ENCODE data around the gene PDLIM4.

The PDLIM4 gene

DNA sequence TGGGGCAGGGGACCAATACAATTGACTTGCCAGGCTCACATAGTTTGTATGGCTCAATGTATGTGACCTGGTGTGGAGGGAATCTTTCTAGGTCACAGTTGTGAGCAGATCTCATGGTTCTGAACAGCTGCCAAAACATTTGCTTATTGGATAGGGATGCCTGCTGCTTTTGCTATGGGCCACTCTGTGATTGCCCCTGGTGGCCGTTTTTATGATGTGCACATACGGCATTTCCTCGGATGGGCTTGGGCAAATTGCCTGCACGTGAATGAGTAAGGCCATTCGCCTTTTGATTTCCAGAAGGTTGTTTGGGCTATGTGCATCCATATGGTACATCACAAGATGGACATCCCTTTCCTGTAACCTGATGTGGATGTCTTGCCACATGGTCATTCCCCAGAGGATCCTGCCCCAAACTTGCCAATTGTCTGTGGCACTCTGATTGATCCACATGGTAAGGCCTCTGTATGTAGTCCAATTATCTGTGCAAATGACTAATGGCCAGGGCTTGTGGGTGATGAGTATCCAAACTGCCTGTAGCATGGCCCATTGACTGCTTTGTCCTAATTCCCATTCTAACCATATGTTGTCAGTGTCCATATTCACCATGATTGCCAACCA is 26.0 kb downstream of the PDLIM4 start:
- no peak for DNase-seq (ENCODE audit: low spot score)

GRCh38 chr5:132289097-132289496 is 31.6 kb downstream of the PDLIM4 start:
- DNase-seq (ENCODE audit: low spot score): no peak

DNA sequence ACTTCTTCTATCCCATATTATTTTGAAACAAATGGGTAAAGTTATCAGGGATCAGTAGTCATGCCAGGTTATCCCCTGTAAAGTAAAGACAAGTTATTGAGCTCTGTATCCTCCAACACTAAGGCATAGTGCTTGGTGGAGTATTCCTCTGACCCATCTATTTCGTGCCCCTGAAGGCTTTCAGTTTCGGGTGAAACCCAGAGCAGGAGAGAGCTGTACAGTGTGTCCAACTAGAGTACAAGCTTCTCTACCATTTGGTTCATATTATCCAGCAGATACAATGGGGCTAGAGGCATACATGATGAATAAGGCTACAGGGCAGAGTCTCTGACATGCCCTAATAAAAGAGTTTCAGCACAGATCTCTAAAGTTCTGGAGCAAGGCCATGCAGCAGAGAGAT is 33.5 kb downstream of the PDLIM4 start:
- DNase-seq (ENCODE audit: low spot score): no peak

GRCh38 chr5:132293066-132293991 is 35.8 kb downstream of the PDLIM4 start:
- peak; percentile 60 for DNase-seq (ENCODE audit: low spot score)

DNA sequence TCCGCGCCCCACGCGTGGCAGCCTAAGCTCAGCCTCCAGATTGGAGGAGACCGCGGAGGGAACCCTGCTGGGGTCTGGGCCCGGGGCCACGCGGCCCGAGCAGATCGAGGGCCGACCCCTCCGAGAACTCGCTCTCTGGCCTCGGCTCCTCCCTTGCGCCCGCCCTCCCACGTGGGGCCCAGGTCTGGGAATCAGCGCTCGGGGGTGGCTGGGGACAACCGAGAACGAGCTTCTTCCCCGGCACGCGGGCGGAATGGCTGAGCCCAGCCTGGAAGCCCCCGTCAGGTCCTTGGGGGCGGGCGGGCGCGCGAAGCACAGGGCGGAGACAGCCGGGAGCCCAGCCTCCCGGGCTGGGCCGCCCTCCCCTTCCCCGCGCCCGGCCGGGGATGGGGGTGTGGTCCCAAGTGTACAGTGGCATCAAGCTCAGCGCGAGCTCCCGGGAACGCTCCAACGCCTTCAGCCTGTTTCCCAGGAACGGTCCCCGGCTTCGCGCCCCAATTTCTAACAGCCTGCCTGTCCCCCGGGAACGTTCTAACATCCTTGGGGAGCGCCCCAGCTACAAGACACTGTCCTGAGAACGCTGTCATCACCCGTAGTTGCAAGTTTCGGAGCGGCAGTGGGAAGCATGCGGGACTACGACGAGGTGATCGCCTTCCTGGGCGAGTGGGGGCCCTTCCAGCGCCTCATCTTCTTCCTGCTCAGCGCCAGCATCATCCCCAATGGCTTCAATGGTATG is 36.7 kb downstream of the PDLIM4 start, which contains the start of gene SLC22A4:
SLC22A4 (plus strand) TSS at position 403 of the 736 bp plus-strand sequence; CDS start at position 626, 223 bp downstream.
- peak; percentile 70 for DNase-seq (ENCODE audit: low spot score)

GRCh38 chr5:132294728-132295504 is 37.4 kb downstream of the PDLIM4 start:
- no peak for DNase-seq (ENCODE audit: low spot score)

- DNase-seq (ENCODE audit: low spot score): no peak
These were observed 38.3 kb downstream of the PDLIM4 start for GRCh38 chr5:132295505-132296411.

DNA sequence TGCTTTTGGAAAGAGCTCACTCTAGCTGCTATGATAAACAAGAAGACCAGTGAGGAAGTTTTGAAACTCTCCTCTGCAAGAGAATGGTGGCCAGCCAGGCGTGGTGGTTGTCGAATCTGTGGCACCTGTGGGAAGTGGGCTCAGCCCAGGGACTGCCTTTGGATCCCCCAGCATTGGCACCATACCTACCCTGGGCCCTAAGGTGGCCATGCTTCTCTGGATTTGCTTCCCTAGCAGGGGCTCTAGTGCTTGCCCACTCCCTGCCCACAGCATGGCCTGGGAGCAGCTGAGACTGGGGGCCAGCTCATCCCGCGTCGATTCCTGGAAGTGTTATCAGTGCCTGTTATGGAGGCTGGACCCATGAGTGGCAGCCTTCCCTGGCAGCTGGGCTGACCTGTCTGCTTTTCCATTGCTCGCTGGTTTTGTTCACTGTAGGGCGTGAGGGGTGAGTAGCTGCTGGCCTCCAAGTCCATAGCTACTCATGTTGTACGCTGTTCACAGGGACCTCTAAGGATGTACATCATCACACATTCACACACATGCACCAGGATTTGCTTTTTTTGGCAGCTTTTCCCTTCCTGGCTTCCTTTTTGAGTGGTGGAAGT is 39.0 kb downstream of the PDLIM4 start:
- no peak for DNase-seq (ENCODE audit: low spot score)

DNA sequence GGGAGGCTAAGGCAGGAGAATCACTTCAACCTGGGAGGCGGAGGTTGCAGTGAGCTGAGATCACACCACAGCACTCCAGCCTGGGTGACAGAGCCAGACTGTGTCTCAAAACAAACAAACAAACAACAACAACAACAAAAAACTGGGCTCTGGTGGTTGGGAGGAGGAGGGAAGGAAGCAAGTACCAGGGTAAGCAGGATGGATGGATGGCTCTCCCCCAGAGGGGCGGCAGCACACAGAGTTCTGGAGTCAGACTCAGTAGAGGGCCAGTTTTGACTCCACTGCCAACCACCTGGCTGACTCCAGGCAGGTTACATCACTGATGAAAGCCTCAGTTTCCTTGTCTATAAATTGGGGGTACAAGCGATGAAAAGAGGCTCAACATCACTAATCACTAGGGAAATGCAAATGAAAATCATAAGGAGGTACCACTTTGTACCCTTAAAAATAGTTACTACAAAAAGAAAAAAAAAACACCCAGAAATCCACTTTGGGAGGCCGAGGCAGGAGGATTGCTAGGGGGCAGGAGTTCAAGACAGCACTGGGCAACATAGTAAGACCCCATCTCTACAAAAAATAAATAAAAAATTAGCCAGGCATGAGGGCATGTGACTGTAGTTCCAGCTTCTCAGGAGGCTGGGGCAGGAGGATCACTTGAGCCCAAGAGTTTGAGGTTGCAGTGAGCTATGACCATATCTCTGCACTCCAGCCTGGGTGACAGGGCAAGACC is 39.9 kb downstream of the PDLIM4 start:
- no peak for DNase-seq (ENCODE audit: low spot score)

DNA sequence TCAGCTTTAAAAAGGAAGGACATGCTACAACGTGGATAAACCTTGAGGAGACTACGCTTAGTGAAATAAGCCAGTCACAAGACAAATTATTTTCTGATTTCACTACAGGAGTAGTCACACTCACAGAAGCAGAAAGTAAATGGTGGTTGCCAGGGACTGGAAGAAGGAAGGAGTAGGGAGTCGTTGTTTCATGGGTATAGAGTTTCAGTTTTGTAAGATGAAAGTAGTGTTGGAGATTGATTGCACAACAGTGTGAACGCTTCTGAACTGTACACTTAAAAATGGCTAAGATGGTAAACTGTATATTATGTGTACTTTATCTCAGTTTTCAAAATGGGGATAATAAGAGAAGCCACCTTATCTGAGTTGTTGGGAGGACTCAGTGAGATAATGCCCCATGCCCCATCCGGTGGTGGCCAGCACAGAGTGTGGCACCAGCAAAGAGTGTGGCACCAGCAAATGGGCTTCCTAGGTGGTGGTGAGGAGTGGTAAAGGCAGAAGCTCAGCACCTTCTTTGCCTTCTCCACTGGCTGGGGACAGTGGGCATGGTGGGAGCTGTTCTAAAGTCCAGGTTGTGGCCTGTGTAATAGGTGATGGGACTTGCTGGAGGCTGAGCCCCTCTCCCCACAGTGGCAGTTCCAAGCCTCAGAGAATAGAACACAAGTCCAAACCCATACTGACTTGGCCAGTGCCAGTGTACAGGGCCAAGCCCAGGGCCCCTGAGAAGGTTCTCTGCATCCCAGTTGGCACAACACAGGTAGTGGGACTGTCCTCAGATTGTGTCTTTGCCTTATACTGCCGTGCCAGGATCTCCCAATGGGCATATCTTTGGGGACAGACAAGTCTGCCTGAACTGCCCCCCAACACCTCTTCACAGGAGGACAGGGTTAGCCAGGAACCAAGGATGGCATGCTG is 41.1 kb downstream of the PDLIM4 start:
- no peak for DNase-seq (ENCODE audit: low spot score)

GRCh38 chr5:132299917-132300316 is 42.4 kb downstream of the PDLIM4 start:
- DNase-seq (ENCODE audit: low spot score): no peak

GRCh38 chr5:132300577-132301343 is 43.3 kb downstream of the PDLIM4 start:
- DNase-seq (ENCODE audit: low spot score): no peak

- DNase-seq (ENCODE audit: low spot score): no peak
These were observed 44.1 kb downstream of the PDLIM4 start for GRCh38 chr5:132301344-132302271.

DNA sequence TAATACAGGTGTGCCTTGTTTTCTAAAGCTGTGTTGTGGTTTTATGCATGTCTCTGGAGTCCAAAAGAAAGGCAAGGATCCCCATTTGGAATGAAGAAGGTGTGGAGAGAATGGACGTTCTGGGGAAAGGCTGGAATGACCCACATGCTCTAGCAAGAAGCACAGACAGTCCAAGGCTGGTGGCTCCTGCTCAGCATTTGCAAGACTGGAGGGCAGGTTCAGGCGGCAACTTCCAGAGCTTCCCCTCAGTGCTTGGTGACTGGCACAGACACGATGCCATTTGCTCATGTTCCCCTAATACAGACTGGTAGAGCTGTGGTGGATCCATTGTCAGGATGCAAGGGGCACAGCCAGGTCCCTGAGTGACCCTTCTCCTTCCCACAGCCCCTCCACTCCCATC is 44.9 kb downstream of the PDLIM4 start:
- no peak for DNase-seq (ENCODE audit: low spot score)

GRCh38 chr5:132303589-132303988 is 46.1 kb downstream of the PDLIM4 start:
- no peak for DNase-seq (ENCODE audit: low spot score)

DNA sequence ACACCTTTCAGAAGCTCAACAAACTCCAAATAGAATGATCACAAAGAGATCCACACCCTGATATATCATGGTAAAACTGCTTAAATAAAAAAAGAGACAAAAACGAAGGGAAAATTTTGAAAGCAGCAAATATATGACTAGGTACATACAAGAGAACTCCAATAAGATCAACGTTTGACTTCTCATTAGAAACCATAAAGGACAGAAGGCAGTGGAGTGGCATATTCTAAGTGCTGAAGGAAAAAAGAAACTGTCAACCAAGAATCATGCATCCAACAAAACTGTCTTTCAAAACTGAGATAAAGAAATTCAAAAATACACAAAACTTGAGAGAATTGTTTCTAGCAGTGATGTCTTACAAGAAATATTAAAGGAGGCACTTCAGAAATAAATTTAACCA is 47.9 kb downstream of the PDLIM4 start:
- DNase-seq (ENCODE audit: low spot score): no peak

DNA sequence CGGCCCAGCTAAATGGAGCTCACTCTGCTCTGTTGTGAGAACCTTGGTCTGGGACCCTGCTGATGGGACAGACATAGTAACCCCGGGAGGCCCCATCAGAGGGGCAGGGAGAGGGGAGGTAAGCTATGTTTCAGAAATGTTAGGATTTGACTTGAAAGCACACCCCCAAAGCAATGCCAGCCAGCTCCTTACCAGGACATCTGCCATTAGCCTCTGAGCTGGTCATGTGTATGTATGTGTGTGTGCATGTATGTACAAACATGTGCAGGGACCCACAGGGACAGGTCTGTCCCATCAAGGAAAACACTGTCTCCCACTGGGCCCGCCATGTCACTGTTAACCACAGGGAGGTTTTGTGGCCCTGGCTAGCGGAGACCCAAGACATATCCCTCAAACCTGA is 51.2 kb downstream of the PDLIM4 start:
- no peak for DNase-seq (ENCODE audit: low spot score)
